ENCODE measurements around the gene CD164L2.
"Not testable (repeated sequence)": the region's sequence is repeated elsewhere in the genome, so short reads cannot be mapped to it uniquely, and the experiment has no call there.

CD164L2 gene

GRCh38 chr1:27412502-27412901 is 29.4 kb upstream of the CD164L2 start:
- Mint-ChIP-seq H3K4me1 (peaks cover 36% of the 10 kb centered on the region), H3K9me3 (no peaks in the 10 kb centered on the region), H3K4me3 (no peak overlapping the region), H3K27me3 (no peaks in the 10 kb centered on the region), H3K27ac (no peak overlapping the region), H3K36me3 (peaks cover 63% of the 10 kb centered on the region)
- no peak for ATAC-seq

DNA sequence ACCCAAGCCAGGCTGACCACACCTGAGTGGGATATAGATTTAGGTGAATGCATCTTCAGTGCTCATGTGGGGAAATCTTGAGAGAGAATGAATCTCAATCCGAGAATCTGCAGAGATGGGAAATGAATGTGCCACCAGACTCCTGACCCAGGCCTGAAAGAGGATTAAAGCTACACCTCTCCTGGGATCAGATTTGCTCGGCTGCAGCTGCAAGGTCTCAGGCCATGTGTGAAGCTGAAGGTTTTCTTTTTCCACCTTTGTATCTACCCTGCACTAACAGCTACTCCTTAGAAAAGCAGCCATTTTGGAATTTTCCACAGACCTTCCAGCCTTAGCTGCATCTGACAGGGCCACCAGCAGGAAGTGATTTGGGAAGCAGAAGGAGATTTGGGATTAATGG is 27.6 kb upstream of the CD164L2 start:
- H3K9me3 Mint-ChIP-seq: no peaks in the 10 kb centered on the region
- ATAC-seq: no peak
- H3K36me3 Mint-ChIP-seq: peaks cover 59% of the 10 kb centered on the region
- H3K27ac Mint-ChIP-seq: no peak overlapping the region
- no peak overlapping the region for H3K4me3 Mint-ChIP-seq
- no peaks in the 10 kb centered on the region for H3K27me3 Mint-ChIP-seq
- H3K4me1 Mint-ChIP-seq: peaks cover 36% of the 10 kb centered on the region

DNA sequence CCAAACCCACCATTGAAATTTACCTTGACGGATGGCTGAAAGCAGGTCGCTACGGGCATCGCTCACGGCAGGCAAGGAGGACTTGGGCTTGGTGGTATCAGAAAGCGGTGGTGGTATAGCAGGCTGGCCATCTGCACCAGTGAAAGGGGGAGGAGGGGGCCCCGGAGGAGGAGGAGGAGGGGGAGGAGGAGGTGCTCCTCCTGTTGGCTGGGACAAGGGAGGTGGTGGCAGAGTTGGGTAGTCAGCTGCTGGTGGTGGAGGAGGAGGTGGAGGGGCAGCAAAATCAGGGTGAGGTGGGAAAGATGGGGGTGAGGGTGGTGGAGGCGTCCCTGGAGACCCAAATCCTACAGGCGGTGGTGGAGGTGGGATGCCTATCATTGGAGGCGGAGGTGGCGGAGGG is 26.5 kb upstream of the CD164L2 start:
- peaks cover 30% of the 10 kb centered on the region for H3K4me1 Mint-ChIP-seq
- no peak overlapping the region for H3K4me3 Mint-ChIP-seq
- ATAC-seq: no peak
- H3K9me3 Mint-ChIP-seq: no peaks in the 10 kb centered on the region
- H3K27ac Mint-ChIP-seq: no peak overlapping the region
- no peaks in the 10 kb centered on the region for H3K27me3 Mint-ChIP-seq
- peaks cover 51% of the 10 kb centered on the region for H3K36me3 Mint-ChIP-seq

DNA sequence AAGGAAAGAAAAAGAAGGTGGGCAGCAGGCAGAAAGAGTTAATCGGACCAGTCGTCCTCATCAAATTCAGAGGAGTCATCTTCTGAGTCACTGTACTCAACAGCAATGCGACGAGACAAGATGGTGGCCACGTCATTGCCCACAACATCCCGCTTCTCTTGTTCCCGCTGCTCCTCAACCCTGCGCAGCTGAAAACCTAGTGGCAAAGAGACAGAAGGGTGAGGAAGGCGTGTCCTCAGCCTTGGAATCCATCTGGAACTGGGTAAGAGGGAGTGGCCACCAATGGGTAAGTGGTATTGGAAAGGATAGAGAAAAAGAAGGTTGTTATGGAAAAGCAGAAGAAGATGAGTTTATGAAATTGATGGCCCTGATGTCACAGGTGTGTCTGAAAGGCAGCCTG is 25.0 kb upstream of the CD164L2 start:
- H3K27me3 Mint-ChIP-seq: no peaks in the 10 kb centered on the region
- H3K27ac Mint-ChIP-seq: peak overlapping the region; percentile 62
- H3K9me3 Mint-ChIP-seq: no peaks in the 10 kb centered on the region
- no peak overlapping the region for H3K4me3 Mint-ChIP-seq
- H3K4me1 Mint-ChIP-seq: peaks cover 45% of the 10 kb centered on the region
- H3K36me3 Mint-ChIP-seq: peaks cover 38% of the 10 kb centered on the region
- no peak for ATAC-seq

- not testable (repeated sequence) for H3K27me3 Mint-ChIP-seq, H3K4me3 Mint-ChIP-seq, H3K9me3 Mint-ChIP-seq
- Mint-ChIP-seq H3K4me1 (peaks cover 56% of the 10 kb centered on the region), H3K27ac (peak overlapping the region; percentile 85), H3K36me3 (peaks cover 30% of the 10 kb centered on the region)
- peak; percentile 41 for ATAC-seq
These were observed 23.7 kb upstream of the CD164L2 start for GRCh38 chr1:27406791-27407190.

DNA sequence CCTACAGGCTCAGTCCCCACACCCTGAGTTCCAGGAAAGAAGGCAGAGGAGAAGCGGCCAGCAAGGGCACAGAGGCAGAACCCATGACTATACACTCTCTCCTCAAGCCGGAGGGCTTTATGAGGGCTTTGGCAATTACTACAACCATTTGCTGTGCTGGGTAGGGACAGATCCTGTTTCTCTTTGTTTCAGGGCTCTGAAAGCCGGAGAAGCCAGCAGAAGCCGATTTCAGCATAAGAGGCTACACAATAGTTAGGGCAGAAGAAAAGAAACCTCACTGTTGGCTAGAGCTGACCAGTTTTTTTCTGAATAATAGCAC is 23.2 kb upstream of the CD164L2 start:
- Mint-ChIP-seq H3K4me3 (no peak overlapping the region), H3K4me1 (peaks cover 60% of the 10 kb centered on the region), H3K9me3 (no peaks in the 10 kb centered on the region), H3K27me3 (no peaks in the 10 kb centered on the region), H3K27ac (peak overlapping the region; percentile 85), H3K36me3 (peaks cover 27% of the 10 kb centered on the region)
- no peak for ATAC-seq

GRCh38 chr1:27405598-27406361 is 22.6 kb upstream of the CD164L2 start:
- not testable (repeated sequence) for H3K9me3 Mint-ChIP-seq, H3K4me3 Mint-ChIP-seq, H3K27me3 Mint-ChIP-seq, ATAC-seq
- peaks cover 60% of the 10 kb centered on the region for H3K4me1 Mint-ChIP-seq
- H3K36me3 Mint-ChIP-seq: peaks cover 22% of the 10 kb centered on the region
- peak overlapping the region; percentile 85 for H3K27ac Mint-ChIP-seq

DNA sequence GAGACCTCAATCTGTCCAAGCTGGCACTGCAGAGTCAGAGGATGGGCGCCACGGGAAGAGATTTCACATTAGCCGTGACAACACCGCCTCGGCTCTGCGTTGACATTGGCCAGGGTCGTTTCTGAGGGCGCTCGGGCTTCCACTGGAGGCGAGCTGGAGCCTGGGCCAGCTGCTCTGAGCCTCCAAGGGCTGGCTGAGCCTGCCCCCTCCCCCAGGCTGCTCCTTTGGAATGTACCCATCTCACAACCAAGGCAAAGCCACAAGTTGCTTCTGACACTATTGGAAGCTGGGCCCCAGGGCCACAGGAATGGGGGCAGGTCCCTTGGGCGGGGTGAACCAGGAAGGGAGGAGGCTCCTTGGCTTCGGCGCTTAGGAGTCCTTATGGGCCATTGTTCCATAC is 21.9 kb upstream of the CD164L2 start:
- no peak for ATAC-seq
- H3K4me3 Mint-ChIP-seq: no peak overlapping the region
- peak overlapping the region; percentile 89 for H3K27ac Mint-ChIP-seq
- no peaks in the 10 kb centered on the region for H3K27me3 Mint-ChIP-seq
- peaks cover 20% of the 10 kb centered on the region for H3K36me3 Mint-ChIP-seq
- no peaks in the 10 kb centered on the region for H3K9me3 Mint-ChIP-seq
- peaks cover 60% of the 10 kb centered on the region for H3K4me1 Mint-ChIP-seq

DNA sequence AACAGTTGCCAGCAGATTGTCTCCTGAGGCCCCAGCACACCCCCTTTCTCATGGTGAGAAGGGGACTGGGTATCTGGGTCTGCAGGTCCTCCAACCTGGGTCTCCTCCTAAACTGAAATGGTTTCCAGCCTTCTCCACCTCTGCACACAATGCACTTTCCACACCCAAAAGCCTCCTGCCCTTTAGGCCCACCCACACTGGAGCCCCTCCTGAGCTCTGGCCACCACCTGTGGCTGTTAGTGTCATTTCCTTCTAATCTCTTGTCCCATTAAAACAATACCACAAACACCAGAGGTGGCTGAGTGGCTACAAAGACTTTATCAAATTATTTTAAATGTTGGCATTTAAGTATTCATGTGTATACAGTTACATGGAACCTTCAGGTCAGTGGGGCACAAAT is 20.8 kb upstream of the CD164L2 start:
- Mint-ChIP-seq H3K9me3 (no peaks in the 10 kb centered on the region), H3K27ac (peak overlapping the region; percentile 89), H3K36me3 (peaks cover 19% of the 10 kb centered on the region), H3K4me1 (peaks cover 60% of the 10 kb centered on the region), H3K4me3 (peak overlapping the region; percentile 73), H3K27me3 (no peaks in the 10 kb centered on the region)
- no peak for ATAC-seq

- Mint-ChIP-seq H3K27me3 (no peaks in the 10 kb centered on the region), H3K4me3 (peak overlapping the region; percentile 73), H3K9me3 (no peaks in the 10 kb centered on the region), H3K4me1 (peaks cover 54% of the 10 kb centered on the region), H3K27ac (peak overlapping the region; percentile 89), H3K36me3 (peaks cover 12% of the 10 kb centered on the region)
- peak; percentile 91 for ATAC-seq
These were observed 20.1 kb upstream of the CD164L2 start for GRCh38 chr1:27403065-27403726.

- no peak for ATAC-seq
- Mint-ChIP-seq H3K9me3 (no peaks in the 10 kb centered on the region), H3K4me3 (no peak overlapping the region), H3K36me3 (peaks cover 4% of the 10 kb centered on the region), H3K27me3 (no peaks in the 10 kb centered on the region), H3K27ac (peak overlapping the region; percentile 89), H3K4me1 (peaks cover 46% of the 10 kb centered on the region)
These were observed 19.2 kb upstream of the CD164L2 start for GRCh38 chr1:27402349-27402754.

DNA sequence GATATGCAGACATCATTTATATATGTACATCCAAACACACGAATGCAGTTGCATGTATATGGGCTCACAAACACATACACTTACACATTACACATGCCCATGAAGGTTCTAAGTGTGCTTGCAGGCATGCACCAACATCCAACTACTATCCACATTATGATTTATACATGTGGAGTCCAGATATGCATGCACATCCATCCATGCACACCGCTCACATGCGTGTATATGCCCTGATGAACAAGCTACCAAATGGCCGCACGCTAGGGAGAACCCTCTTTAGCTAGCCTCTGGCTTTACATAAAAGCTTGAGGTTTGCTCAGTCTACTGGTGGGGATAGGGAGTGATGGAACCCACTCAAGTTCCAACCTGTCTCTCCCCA is 17.8 kb upstream of the CD164L2 start:
- no peak overlapping the region for H3K27ac Mint-ChIP-seq
- H3K4me1 Mint-ChIP-seq: peaks cover 33% of the 10 kb centered on the region
- no peaks in the 10 kb centered on the region for H3K9me3 Mint-ChIP-seq

DNA sequence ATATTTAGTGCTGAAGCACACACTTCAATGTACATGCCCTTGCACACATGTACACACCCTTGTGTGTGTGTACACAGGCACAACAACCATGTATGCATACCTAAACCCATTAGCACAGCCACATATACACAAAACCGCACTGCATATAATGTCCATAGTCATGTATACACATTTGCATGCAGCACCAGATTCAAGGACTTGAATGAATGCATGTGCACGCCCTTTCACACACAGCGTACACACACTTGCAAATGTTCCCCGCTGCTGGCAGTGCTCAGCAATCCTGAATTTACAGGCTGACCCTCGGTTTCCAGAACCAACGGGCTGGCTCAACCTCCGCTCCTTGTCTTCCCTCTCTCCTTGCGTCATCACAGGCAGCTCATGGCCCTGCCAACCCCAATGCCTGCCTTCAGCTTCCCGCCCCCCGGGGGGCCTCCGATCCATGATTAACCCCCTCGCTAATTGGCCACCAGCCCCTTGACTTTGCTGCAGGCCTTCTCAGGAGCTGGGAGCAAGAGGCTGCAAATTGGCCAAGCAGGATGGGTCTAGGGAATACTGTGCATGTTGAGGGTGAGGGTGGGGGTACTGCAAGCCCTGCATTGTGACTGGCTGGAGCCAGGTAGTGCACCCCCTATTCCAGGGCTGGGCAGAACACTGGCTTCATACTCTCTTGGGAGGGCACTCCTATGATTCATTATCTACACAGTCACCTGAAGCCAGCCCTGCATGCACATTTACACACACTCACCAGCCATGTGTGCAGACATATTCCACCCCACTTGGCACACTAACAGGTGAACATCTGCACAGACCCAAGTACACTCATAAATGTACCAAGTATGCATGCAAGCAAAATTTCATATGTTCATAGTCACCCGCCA is 17.2 kb upstream of the CD164L2 start:
- ATAC-seq: no peak
- H3K27ac Mint-ChIP-seq: no peak overlapping the region
- H3K4me3 Mint-ChIP-seq: no peak overlapping the region
- H3K36me3 Mint-ChIP-seq: no peaks in the 10 kb centered on the region
- H3K27me3 Mint-ChIP-seq: no peaks in the 10 kb centered on the region
- no peaks in the 10 kb centered on the region for H3K9me3 Mint-ChIP-seq
- peaks cover 35% of the 10 kb centered on the region for H3K4me1 Mint-ChIP-seq

More for the DNA sequence above, 17.8 kb upstream of the CD164L2 start:
- no peaks in the 10 kb centered on the region for H3K36me3 Mint-ChIP-seq
- H3K4me3 Mint-ChIP-seq: no peak overlapping the region
- H3K27me3 Mint-ChIP-seq: no peaks in the 10 kb centered on the region
- ATAC-seq: no peak

GRCh38 chr1:27399251-27400025 is 16.3 kb upstream of the CD164L2 start:
- Mint-ChIP-seq H3K4me1 (peaks cover 39% of the 10 kb centered on the region), H3K27ac (peak overlapping the region; percentile 67), H3K4me3 (no peak overlapping the region), H3K36me3 (no peaks in the 10 kb centered on the region), H3K9me3 (no peaks in the 10 kb centered on the region), H3K27me3 (no peaks in the 10 kb centered on the region)
- no peak for ATAC-seq

All from stimulated activated memory B cell treated with anti-CD40 and anti-IgM and Interleukin-4, amounts not matched to agents 10 μg/mL and 1 μg/mL and 100 μg/mL, for 72 hours (primary cell).